DLD1 (cell line): ENCODE measurements around the gene DYRK1A.

Experiments
- in situ Hi-C: cut with HindIII; loops from 2 replicates; pipeline ENCODE4 v1.10.0; 2017; ENCODE audit warnings: low sequenced_read_pairs

Gene DYRK1A

GRCh38 chr21:37443683-37444082 lies 77.1 kb downstream of the DYRK1A start:
- in situ Hi-C loops: no loop called here

- in situ Hi-C loops: no loop called here
These were observed 78.7 kb downstream of the DYRK1A start for GRCh38 chr21:37445228-37445627.

GRCh38 chr21:37446552-37446951 lies 80.0 kb downstream of the DYRK1A start:
- in situ Hi-C loops: no loop called here

GRCh38 chr21:37447288-37447936 lies 80.8 kb downstream of the DYRK1A start:
- in situ Hi-C loops: no loop called here

GRCh38 chr21:37449302-37449937 lies 82.8 kb downstream of the DYRK1A start:
- in situ Hi-C loops: no loop called here

- in situ Hi-C loops: no loop called here
These were observed 83.9 kb downstream of the DYRK1A start for GRCh38 chr21:37450445-37450941.

- in situ Hi-C loops: no loop called here
These were observed 84.9 kb downstream of the DYRK1A start for GRCh38 chr21:37451446-37451845.

GRCh38 chr21:37452227-37452626 lies 85.7 kb downstream of the DYRK1A start:
- in situ Hi-C loops: no loop called here

GRCh38 chr21:37453350-37453749 lies 86.8 kb downstream of the DYRK1A start:
- in situ Hi-C loops: no loop called here

GRCh38 chr21:37454869-37455503 lies 88.4 kb downstream of the DYRK1A start:
- in situ Hi-C loops: no loop called here

GRCh38 chr21:37455504-37455911 lies 88.9 kb downstream of the DYRK1A start:
- in situ Hi-C loops: no loop called here

- in situ Hi-C loops: no loop called here
These were observed 92.2 kb downstream of the DYRK1A start for GRCh38 chr21:37458669-37459276.

GRCh38 chr21:37459575-37459974 lies 93.0 kb downstream of the DYRK1A start:
- in situ Hi-C loops: no loop called here

GRCh38 chr21:37460196-37460595 lies 93.6 kb downstream of the DYRK1A start:
- in situ Hi-C loops: no loop called here

- in situ Hi-C loops: no loop called here
These were observed 94.9 kb downstream of the DYRK1A start for GRCh38 chr21:37461479-37461878.

GRCh38 chr21:37462087-37462861 lies 95.7 kb downstream of the DYRK1A start:
- in situ Hi-C loops: no loop called here

GRCh38 chr21:37463083-37463801 lies 96.7 kb downstream of the DYRK1A start:
- in situ Hi-C loops: no loop called here

GRCh38 chr21:37467082-37467481 lies 100.5 kb downstream of the DYRK1A start:
- in situ Hi-C loops: loop anchor here (5.0 kb wide), 1 partner anchor 55 kb away; no protein-coding TSS in a partner anchor

- in situ Hi-C loops: loop anchor here (5.0 kb wide), 1 partner anchor 53 kb away; no protein-coding TSS in a partner anchor
These were observed 102.3 kb downstream of the DYRK1A start for GRCh38 chr21:37468909-37469308.

GRCh38 chr21:37469441-37469840 lies 102.9 kb downstream of the DYRK1A start:
- in situ Hi-C loops: loop anchor here (5.0 kb wide), 1 partner anchor 53 kb away; no protein-coding TSS in a partner anchor
